Measurements from ENCODE around the gene ARHGAP24.
A peak's percentile ranks its signal among the peaks of the same experiment; 100 is the strongest.

ARHGAP24 gene

GRCh38 chr4:85928775-85929591, 454.0 kb downstream of the ARHGAP24 start:
- H3K36me3 ChIP-seq (ENCODE audit: control insufficient read depth in 1 of 2, insufficient read depth in 2 of 2, low read length in 2 of 2), result no peaks in the 10 kb centered on the region
- no peak overlapping the region for H3K4me3 ChIP-seq (ENCODE audit: low read depth, low read length)
- WGBS (ENCODE audit: extremely low coverage, insufficient coverage, insufficient read length), result no CpG with 5 or more reads among the region's 5 CpGs
- no peak overlapping the region for H2BK12ac ChIP-seq (ENCODE audit: low read length)
- H3K9me3 ChIP-seq (ENCODE audit: insufficient read depth, low read depth, low read length), result no peaks in the 10 kb centered on the region
- no peak overlapping the region for H4K91ac ChIP-seq (ENCODE audit: low read depth, low read length)
- no peak overlapping the region for H3K27ac ChIP-seq (ENCODE audit: low read depth, low read length)
- H3K23ac ChIP-seq (ENCODE audit: low read length), result no peak overlapping the region
- no peak overlapping the region for H3K4me2 ChIP-seq (ENCODE audit: low read length)
- no peaks in the 10 kb centered on the region for H3K79me2 ChIP-seq (ENCODE audit: control insufficient read depth, insufficient read depth, low read length, poor library complexity)
- no peak overlapping the region for H2BK5ac ChIP-seq (ENCODE audit: low read depth, low read length, poor library complexity)
- H2AFZ ChIP-seq (ENCODE audit: insufficient read depth, low read length, poor library complexity), result no peak overlapping the region
- no peak overlapping the region for H3K18ac ChIP-seq (ENCODE audit: low read length)
- no peak overlapping the region for H2AK5ac ChIP-seq (ENCODE audit: low read length)
- DNase-seq, result peak in 1 of 2 donors; percentile 17
- no peak overlapping the region for H2BK120ac ChIP-seq (ENCODE audit: insufficient read depth, low read length, poor library complexity)
- H3K4ac ChIP-seq (ENCODE audit: low read depth, low read length), result no peak overlapping the region
- H3K27me3 ChIP-seq (ENCODE audit: insufficient read depth, low read length), result no peaks in the 10 kb centered on the region
- H3K79me1 ChIP-seq (ENCODE audit: low read length), result peaks cover 2% of the 10 kb centered on the region
- peaks cover 6 to 8% of the 10 kb centered on the region in 2 experiments for H3K4me1 ChIP-seq (ENCODE audit: control insufficient read depth in 1 of 2, insufficient read depth in 2 of 2, low read length in 2 of 2)
- no peak overlapping the region for H3K9ac ChIP-seq (ENCODE audit: low read length)
- H4K8ac ChIP-seq (ENCODE audit: low read depth, low read length), result no peak overlapping the region
- no peak overlapping the region for H4K12ac ChIP-seq (ENCODE audit: low read depth, low read length)
- H3K14ac ChIP-seq (ENCODE audit: low read length), result no peak overlapping the region

GRCh38 chr4:85929961-85930665, 455.2 kb downstream of the ARHGAP24 start:
- H3K36me3 ChIP-seq (ENCODE audit: control insufficient read depth in 1 of 2, insufficient read depth in 2 of 2, low read length in 2 of 2), result no peaks in the 10 kb centered on the region
- WGBS (ENCODE audit: extremely low coverage, insufficient coverage, insufficient read length), result no CpG with 5 or more reads among the region's 10 CpGs
- no peak overlapping the region for H4K91ac ChIP-seq (ENCODE audit: low read depth, low read length)
- H3K23ac ChIP-seq (ENCODE audit: low read length), result no peak overlapping the region
- H3K27ac ChIP-seq (ENCODE audit: low read depth, low read length), result no peak overlapping the region
- H4K12ac ChIP-seq (ENCODE audit: low read depth, low read length), result no peak overlapping the region
- H3K79me1 ChIP-seq (ENCODE audit: low read length), result peaks cover 2% of the 10 kb centered on the region
- H3K4me2 ChIP-seq (ENCODE audit: low read length), result no peak overlapping the region
- H2AK5ac ChIP-seq (ENCODE audit: low read length), result no peak overlapping the region
- H3K9ac ChIP-seq (ENCODE audit: low read length), result no peak overlapping the region
- no peak for DNase-seq
- no peaks in the 10 kb centered on the region for H3K27me3 ChIP-seq (ENCODE audit: insufficient read depth, low read length)
- no peak overlapping the region for H3K18ac ChIP-seq (ENCODE audit: low read length)
- H2BK120ac ChIP-seq (ENCODE audit: insufficient read depth, low read length, poor library complexity), result no peak overlapping the region
- H2AFZ ChIP-seq (ENCODE audit: insufficient read depth, low read length, poor library complexity), result no peak overlapping the region
- no peak overlapping the region for H3K4me3 ChIP-seq (ENCODE audit: low read depth, low read length)
- peak overlapping the region; percentile 8 for H3K14ac ChIP-seq (ENCODE audit: low read length)
- H3K9me3 ChIP-seq (ENCODE audit: insufficient read depth, low read depth, low read length), result no peaks in the 10 kb centered on the region
- no peak overlapping the region for H2BK12ac ChIP-seq (ENCODE audit: low read length)
- no peak overlapping the region for H2BK5ac ChIP-seq (ENCODE audit: low read depth, low read length, poor library complexity)
- no peak overlapping the region for H4K8ac ChIP-seq (ENCODE audit: low read depth, low read length)
- no peak overlapping the region for H3K4ac ChIP-seq (ENCODE audit: low read depth, low read length)
- H3K4me1 ChIP-seq (ENCODE audit: control insufficient read depth in 1 of 2, insufficient read depth in 2 of 2, low read length in 2 of 2), result peaks cover 6 to 8% of the 10 kb centered on the region in 2 experiments
- no peaks in the 10 kb centered on the region for H3K79me2 ChIP-seq (ENCODE audit: control insufficient read depth, insufficient read depth, low read length, poor library complexity)

GRCh38 chr4:85932500-85933290, 457.7 kb downstream of the ARHGAP24 start:
- Histone ChIP-seq H3K4ac (ENCODE audit: low read depth, low read length) (no peak overlapping the region), H4K8ac (ENCODE audit: low read depth, low read length) (no peak overlapping the region), H4K12ac (ENCODE audit: low read depth, low read length) (no peak overlapping the region), H3K14ac (ENCODE audit: low read length) (no peak overlapping the region), H3K23ac (ENCODE audit: low read length) (no peak overlapping the region), H2AFZ (ENCODE audit: insufficient read depth, low read length, poor library complexity) (no peak overlapping the region), H3K79me1 (ENCODE audit: low read length) (peaks cover 2% of the 10 kb centered on the region), H3K4me2 (ENCODE audit: low read length) (no peak overlapping the region), H3K27me3 (ENCODE audit: insufficient read depth, low read length) (no peaks in the 10 kb centered on the region), H2BK120ac (ENCODE audit: insufficient read depth, low read length, poor library complexity) (no peak overlapping the region), H2BK5ac (ENCODE audit: low read depth, low read length, poor library complexity) (no peak overlapping the region), H2AK5ac (ENCODE audit: low read length) (no peak overlapping the region), H3K18ac (ENCODE audit: low read length) (no peak overlapping the region), H3K79me2 (ENCODE audit: control insufficient read depth, insufficient read depth, low read length, poor library complexity) (no peaks in the 10 kb centered on the region), H3K4me3 (ENCODE audit: low read depth, low read length) (no peak overlapping the region), H3K9ac (ENCODE audit: low read length) (no peak overlapping the region), H3K4me1 (ENCODE audit: control insufficient read depth in 1 of 2, insufficient read depth in 2 of 2, low read length in 2 of 2) (peaks cover 6 to 8% of the 10 kb centered on the region in 2 experiments), H4K91ac (ENCODE audit: low read depth, low read length) (no peak overlapping the region), H3K9me3 (ENCODE audit: insufficient read depth, low read depth, low read length) (no peaks in the 10 kb centered on the region), H3K27ac (ENCODE audit: low read depth, low read length) (peak overlapping the region; percentile 4), H2BK12ac (ENCODE audit: low read length) (no peak overlapping the region), H3K36me3 (ENCODE audit: control insufficient read depth in 1 of 2, insufficient read depth in 2 of 2, low read length in 2 of 2) (no peaks in the 10 kb centered on the region)
- peak in 1 of 2 donors; percentile 47 for DNase-seq
- WGBS (ENCODE audit: extremely low coverage, insufficient coverage, insufficient read length), result no CpG with 5 or more reads among the region's 18 CpGs

GRCh38 chr4:85933291-85933640, 458.3 kb downstream of the ARHGAP24 start:
- DNase-seq, result no peak
- H2BK120ac ChIP-seq (ENCODE audit: insufficient read depth, low read length, poor library complexity), result no peak overlapping the region
- no peak overlapping the region for H2BK5ac ChIP-seq (ENCODE audit: low read depth, low read length, poor library complexity)
- no peaks in the 10 kb centered on the region for H3K27me3 ChIP-seq (ENCODE audit: insufficient read depth, low read length)
- H3K9ac ChIP-seq (ENCODE audit: low read length), result no peak overlapping the region
- H2BK12ac ChIP-seq (ENCODE audit: low read length), result no peak overlapping the region
- no peaks in the 10 kb centered on the region for H3K9me3 ChIP-seq (ENCODE audit: insufficient read depth, low read depth, low read length)
- H4K91ac ChIP-seq (ENCODE audit: low read depth, low read length), result no peak overlapping the region
- H3K18ac ChIP-seq (ENCODE audit: low read length), result no peak overlapping the region
- no peak overlapping the region for H2AFZ ChIP-seq (ENCODE audit: insufficient read depth, low read length, poor library complexity)
- H4K12ac ChIP-seq (ENCODE audit: low read depth, low read length), result no peak overlapping the region
- H3K23ac ChIP-seq (ENCODE audit: low read length), result no peak overlapping the region
- no peak overlapping the region for H3K4me3 ChIP-seq (ENCODE audit: low read depth, low read length)
- peaks cover 2% of the 10 kb centered on the region for H3K79me1 ChIP-seq (ENCODE audit: low read length)
- H3K27ac ChIP-seq (ENCODE audit: low read depth, low read length), result no peak overlapping the region
- WGBS (ENCODE audit: extremely low coverage, insufficient coverage, insufficient read length), result no CpG with 5 or more reads among the region's 3 CpGs
- peaks cover 6 to 8% of the 10 kb centered on the region in 2 experiments for H3K4me1 ChIP-seq (ENCODE audit: control insufficient read depth in 1 of 2, insufficient read depth in 2 of 2, low read length in 2 of 2)
- H3K14ac ChIP-seq (ENCODE audit: low read length), result no peak overlapping the region
- H4K8ac ChIP-seq (ENCODE audit: low read depth, low read length), result no peak overlapping the region
- no peak overlapping the region for H3K4me2 ChIP-seq (ENCODE audit: low read length)
- no peaks in the 10 kb centered on the region for H3K79me2 ChIP-seq (ENCODE audit: control insufficient read depth, insufficient read depth, low read length, poor library complexity)
- H3K36me3 ChIP-seq (ENCODE audit: control insufficient read depth in 1 of 2, insufficient read depth in 2 of 2, low read length in 2 of 2), result no peaks in the 10 kb centered on the region
- no peak overlapping the region for H2AK5ac ChIP-seq (ENCODE audit: low read length)
- no peak overlapping the region for H3K4ac ChIP-seq (ENCODE audit: low read depth, low read length)
